K562 (cell line): Measurements from ENCODE around the gene S100A1. TPM values are rescaled to one million over a fixed set of nuclear protein-coding genes. Genes with fewer than 3 reads are reported as not detected.
A peak's percentile ranks its signal among the peaks of the same experiment; 100 is the strongest.

Experiments
- COPS2 ChIP-seq: fragments of 450-650 bp; conservative IDR thresholded peaks from 2 replicates; pipeline ENCODE4 v1.6.1; 2016; ENCODE audit warnings: mild to moderate bottlenecking, moderate library complexity
- LEF1 ChIP-seq: fragments of 450-650 bp; IDR thresholded peaks from 2 replicates; pipeline ENCODE4 v1.6.1; 2016; ENCODE audit warnings: mild to moderate bottlenecking
- MCM3 ChIP-seq: fragments of 450-650 bp; IDR thresholded peaks from 2 replicates; pipeline ENCODE4 v1.6.1; 2016
- NCOA6 ChIP-seq: fragments of 450-650 bp; IDR thresholded peaks from 2 replicates; pipeline ENCODE4 v1.6.1; 2017; ENCODE audit warnings: mild to moderate bottlenecking
- NFYB ChIP-seq: IDR thresholded peaks from 2 replicates; pipeline ENCODE4 v1.6.1; 2011; ENCODE audit warnings: mild to moderate bottlenecking, moderate library complexity; ENCODE audit not compliant: insufficient read length; ENCODE audit errors: extremely low read depth
- NR0B1 ChIP-seq: fragments of 450-650 bp; IDR thresholded peaks from one replicate; pipeline ENCODE4 v1.6.1; 2018; ENCODE audit warnings: mild to moderate bottlenecking, moderate library complexity; ENCODE audit not compliant: partially characterized antibody
- RHOXF2B ChIP-seq: fragments of 250-450 bp; sonication (Bioruptor Pico); conservative IDR thresholded peaks from 2 replicates; pipeline ENCODE4 v1.5.1; 2021
- SLC30A9 ChIP-seq: fragments of 250-450 bp; sonication (Bioruptor Pico); IDR thresholded peaks from 2 replicates; pipeline ENCODE4 v1.8.0; 2022; ENCODE audit warnings: mild to moderate bottlenecking, moderate library complexity
- TEAD2 ChIP-seq: fragments of 450-650 bp; IDR thresholded peaks from 2 replicates; pipeline ENCODE4 v1.6.1; 2016; ENCODE audit warnings: missing genetic modification characterization, control low read depth, missing compliant biosample characterization
- ZC3H11A ChIP-seq: IDR thresholded peaks from 2 replicates; pipeline ENCODE4 v1.6.1; 2012; ENCODE audit warnings: low read depth, low read length, improper control_type of control experiment
- ZKSCAN8 ChIP-seq: fragments of 200-800 bp; sonication (Bioruptor generic); IDR thresholded peaks from 2 replicates; pipeline ENCODE4 v1.6.1; 2016; ENCODE audit warnings: missing genetic modification characterization, missing compliant biosample characterization
- ZNF280A ChIP-seq: fragments of 450-650 bp; IDR thresholded peaks from 2 replicates; pipeline ENCODE4 v1.6.1; 2018; ENCODE audit warnings: mild to moderate bottlenecking, low read depth; ENCODE audit not compliant: partially characterized antibody
- ZNF347 ChIP-seq: fragments of 450-650 bp; formaldehyde crosslinking; IDR thresholded peaks from 2 replicates; pipeline ENCODE4 v1.4.0; 2020; ENCODE audit warnings: low read depth, mild to moderate bottlenecking, moderate library complexity
- ZNF696 ChIP-seq: fragments of 250-450 bp; sonication (Bioruptor Pico); conservative IDR thresholded peaks from 2 replicates; pipeline ENCODE4 v1.4.0; 2020; ENCODE audit warnings: mild to moderate bottlenecking, moderate library complexity
- polyA plus RNA-seq, 8 experiments: library from polyadenylated mRNA; depleted of rRNA in 4 of 8; stranded (reverse) in 5 of 8; unstranded in 3 of 8; fragments of >200 nt; fragmentation: Nextera tagmentation in 2 of 8; fragmentation: Illumina TruSeq in 1 of 8; extraction: Ambion mirVana in 2 of 8; extraction: Trizol in 1 of 8; gene quantifications; 2 replicates each; pipeline versions ENCODE4 v1.2.1 to v1.2.3, GENCODE V29; 2011 to 2014; ENCODE audit warnings: inconsistent platforms in 1 of 8, missing spikeins in 1 of 8
- total RNA-seq, 7 experiments: library from RNA; depleted of rRNA in 6 of 7; stranded (reverse); fragments of >200 nt in 6 of 7; fragmentation: Illumina TruSeq in 2 of 7; extraction: Trizol in 2 of 7; gene quantifications; 2 replicates each; pipeline versions ENCODE4 v1.2.1 to v1.2.3, GENCODE V29; 2011 to 2021; ENCODE audit warnings: low replicate concordance in 1 of 7
- TF ChIP-seq, protein P1 (sequence below): fragments of 250-450 bp; sonication (Bioruptor Pico); IDR thresholded peaks from 2 replicates; pipeline ENCODE4 v1.8.0; 2021; ENCODE audit warnings: mild to moderate bottlenecking, moderate library complexity
- TF ChIP-seq, protein P2 (sequence below): fragments of 250-450 bp; sonication (Bioruptor Pico); IDR thresholded peaks from 2 replicates; pipeline ENCODE4 v1.5.0; 2021; ENCODE audit warnings: mild to moderate bottlenecking, borderline replicate concordance
- TF ChIP-seq, protein P3 (sequence below): IDR thresholded peaks from 2 replicates; pipeline ENCODE4 v1.6.1; 2014; ENCODE audit warnings: antibody characterized with exemption
- TF ChIP-seq, protein P4 (sequence below), 2 experiments: IDR thresholded peaks; 2 replicates each; pipeline ENCODE4 v1.6.1; 2011; ENCODE audit warnings: borderline replicate concordance in 1 of 2, control low read depth in 1 of 2, low read depth in 1 of 2, low read length in 1 of 2, mild to moderate bottlenecking in 1 of 2, mixed read lengths in 1 of 2, moderate library complexity in 1 of 2; ENCODE audit not compliant: insufficient read depth in 1 of 2, insufficient read length in 1 of 2, poor library complexity in 1 of 2, severe bottlenecking in 1 of 2; ENCODE audit errors: extremely low read depth in 1 of 2

Gene S100A1
- total and polyA plus RNA-seq, 9 of the 15 experiments (the other 6 are each of a cell fraction or from before 2014, with no cell fraction given): 0.44 to 30.1 (median 12.7) TPM

DNA sequence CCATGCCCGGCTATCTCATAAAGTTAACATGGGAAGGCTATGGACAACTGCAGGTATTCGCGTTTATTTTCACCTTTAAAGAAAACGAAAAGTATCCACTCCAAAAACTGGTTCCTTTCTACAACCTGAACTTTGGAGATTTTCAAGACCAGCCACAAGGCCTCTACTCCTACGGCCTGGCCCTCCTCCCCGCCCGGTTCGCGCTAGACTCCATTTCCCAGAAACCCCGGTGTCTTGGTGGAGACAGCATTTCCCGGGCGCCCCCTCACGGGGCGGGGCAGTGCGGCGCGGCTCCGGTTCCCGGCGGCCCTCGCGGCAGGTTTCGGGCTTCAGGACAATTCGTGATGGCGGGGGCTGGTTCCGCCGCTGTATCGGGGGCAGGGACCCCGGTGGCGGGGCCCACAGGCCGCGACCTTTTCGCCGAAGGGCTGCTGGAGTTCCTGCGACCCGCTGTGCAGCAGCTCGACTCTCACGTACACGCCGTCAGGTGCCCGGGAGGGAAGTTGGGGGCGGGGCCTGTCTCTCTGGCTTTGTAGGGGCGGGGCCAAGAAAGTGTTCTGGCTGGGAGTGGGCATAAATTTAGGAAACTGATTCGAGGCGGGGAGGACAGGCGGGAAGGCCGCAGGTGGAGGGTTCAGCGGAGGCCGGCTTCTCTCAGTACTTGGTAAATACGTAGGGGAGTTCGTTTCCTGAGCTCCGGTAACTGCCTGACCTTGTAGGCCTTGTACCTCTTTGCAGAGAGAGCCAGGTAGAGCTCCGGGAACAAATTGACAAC, 30.4 kb downstream of the S100A1 start, which contains the start of gene SNAPIN (continued):
- TF ChIP-seq, protein P1, sequence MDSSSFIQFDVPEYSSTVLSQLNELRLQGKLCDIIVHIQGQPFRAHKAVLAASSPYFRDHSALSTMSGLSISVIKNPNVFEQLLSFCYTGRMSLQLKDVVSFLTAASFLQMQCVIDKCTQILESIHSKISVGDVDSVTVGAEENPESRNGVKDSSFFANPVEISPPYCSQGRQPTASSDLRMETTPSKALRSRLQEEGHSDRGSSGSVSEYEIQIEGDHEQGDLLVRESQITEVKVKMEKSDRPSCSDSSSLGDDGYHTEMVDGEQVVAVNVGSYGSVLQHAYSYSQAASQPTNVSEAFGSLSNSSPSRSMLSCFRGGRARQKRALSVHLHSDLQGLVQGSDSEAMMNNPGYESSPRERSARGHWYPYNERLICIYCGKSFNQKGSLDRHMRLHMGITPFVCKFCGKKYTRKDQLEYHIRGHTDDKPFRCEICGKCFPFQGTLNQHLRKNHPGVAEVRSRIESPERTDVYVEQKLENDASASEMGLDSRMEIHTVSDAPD: no peak
- TF ChIP-seq NR0B1 (no peak), ZNF347 (no peak), LEF1 (no peak), RHOXF2B (CRISPR knock-in tag) (no peak), MCM3 (no peak), ZNF696 (CRISPR knock-in tag) (no peak), ZNF280A (no peak), NFYB (no peak), NCOA6 (no peak), ZKSCAN8 (CRISPR knock-in tag) (no peak), TEAD2 (tag) (no peak), COPS2 (no peak), ZC3H11A (no peak), SLC30A9 (CRISPR knock-in tag) (no peak)
- TF ChIP-seq, protein P2, sequence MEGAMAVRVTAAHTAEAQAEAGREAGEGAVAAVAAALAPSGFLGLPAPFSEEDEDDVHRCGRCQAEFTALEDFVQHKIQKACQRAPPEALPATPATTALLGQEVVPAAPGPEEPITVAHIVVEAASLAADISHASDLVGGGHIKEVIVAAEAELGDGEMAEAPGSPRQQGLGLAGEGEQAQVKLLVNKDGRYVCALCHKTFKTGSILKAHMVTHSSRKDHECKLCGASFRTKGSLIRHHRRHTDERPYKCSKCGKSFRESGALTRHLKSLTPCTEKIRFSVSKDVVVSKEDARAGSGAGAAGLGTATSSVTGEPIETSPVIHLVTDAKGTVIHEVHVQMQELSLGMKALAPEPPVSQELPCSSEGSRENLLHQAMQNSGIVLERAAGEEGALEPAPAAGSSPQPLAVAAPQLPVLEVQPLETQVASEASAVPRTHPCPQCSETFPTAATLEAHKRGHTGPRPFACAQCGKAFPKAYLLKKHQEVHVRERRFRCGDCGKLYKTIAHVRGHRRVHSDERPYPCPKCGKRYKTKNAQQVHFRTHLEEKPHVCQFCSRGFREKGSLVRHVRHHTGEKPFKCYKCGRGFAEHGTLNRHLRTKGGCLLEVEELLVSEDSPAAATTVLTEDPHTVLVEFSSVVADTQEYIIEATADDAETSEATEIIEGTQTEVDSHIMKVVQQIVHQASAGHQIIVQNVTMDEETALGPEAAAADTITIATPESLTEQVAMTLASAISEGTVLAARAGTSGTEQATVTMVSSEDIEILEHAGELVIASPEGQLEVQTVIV: no peak
- TF ChIP-seq, protein P3, sequence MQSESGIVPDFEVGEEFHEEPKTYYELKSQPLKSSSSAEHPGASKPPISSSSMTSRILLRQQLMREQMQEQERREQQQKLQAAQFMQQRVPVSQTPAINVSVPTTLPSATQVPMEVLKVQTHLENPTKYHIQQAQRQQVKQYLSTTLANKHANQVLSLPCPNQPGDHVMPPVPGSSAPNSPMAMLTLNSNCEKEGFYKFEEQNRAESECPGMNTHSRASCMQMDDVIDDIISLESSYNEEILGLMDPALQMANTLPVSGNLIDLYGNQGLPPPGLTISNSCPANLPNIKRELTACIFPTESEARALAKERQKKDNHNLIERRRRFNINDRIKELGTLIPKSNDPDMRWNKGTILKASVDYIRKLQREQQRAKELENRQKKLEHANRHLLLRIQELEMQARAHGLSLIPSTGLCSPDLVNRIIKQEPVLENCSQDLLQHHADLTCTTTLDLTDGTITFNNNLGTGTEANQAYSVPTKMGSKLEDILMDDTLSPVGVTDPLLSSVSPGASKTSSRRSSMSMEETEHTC: no peak
- TF ChIP-seq, protein P4, sequence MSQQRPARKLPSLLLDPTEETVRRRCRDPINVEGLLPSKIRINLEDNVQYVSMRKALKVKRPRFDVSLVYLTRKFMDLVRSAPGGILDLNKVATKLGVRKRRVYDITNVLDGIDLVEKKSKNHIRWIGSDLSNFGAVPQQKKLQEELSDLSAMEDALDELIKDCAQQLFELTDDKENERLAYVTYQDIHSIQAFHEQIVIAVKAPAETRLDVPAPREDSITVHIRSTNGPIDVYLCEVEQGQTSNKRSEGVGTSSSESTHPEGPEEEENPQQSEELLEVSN (IDR thresholded peaks at IDR 0.05; ENCODE audit: borderline replicate concordance in 1 of 2, extremely low read depth in 1 of 2, insufficient read depth in 1 of 2, insufficient read length in 1 of 2, low read depth in 1 of 2, low read length in 1 of 2, poor library complexity in 1 of 2, severe bottlenecking in 1 of 2): peak in 1 of 2 experiments; percentile 23
